Measurements from ENCODE around the gene PLCXD3.

Gene PLCXD3

DNA sequence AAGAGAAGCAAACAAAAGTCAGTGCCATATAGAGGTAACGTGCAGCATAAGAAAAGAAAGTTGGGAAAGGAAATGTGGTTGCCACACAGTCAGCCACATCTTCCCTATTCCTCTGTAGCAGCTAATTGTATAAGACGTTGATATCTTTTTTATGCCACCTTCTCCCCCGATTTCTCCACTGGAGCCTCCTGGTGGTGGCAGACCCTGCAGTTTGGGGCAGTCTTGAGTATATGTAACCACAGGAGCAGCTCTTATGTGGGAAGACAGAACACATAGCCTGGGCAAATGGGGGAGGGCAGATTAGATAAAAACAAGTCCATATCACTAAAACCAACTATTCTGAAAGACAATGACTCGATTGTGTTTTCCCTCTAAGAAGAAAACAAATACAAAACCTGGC, 99.7 kb downstream of the PLCXD3 start:
- no peak for TF ChIP-seq TAF1 (IDR thresholded peaks at IDR 0.05; ENCODE audit: low read depth)

DNA sequence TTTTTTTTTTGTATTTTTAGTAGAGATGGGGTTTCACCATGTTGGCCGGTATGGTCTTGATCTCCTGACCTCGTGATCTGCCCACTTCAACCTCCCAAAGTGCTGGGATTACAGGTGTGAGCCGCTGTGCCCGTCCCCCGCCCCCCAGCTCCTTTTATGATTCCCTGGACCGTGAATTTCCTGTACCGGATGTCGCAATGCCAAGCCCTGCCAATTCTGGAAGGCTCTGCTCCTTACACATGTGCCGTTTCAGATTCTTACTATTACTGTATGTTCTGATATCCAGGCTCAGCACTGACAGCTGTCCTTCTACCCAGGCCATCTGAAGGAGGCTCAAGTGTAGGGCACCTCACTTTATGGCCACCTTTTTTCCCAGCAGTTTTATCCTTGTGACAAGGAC, 100.1 kb downstream of the PLCXD3 start:
- TF ChIP-seq TCF12 (IDR thresholded peaks at IDR 0.05; ENCODE audit: low read depth) (no peak), FOXM1 (IDR thresholded peaks at IDR 0.05; ENCODE audit: borderline replicate concordance, low read depth) (no peak), NFIC (IDR thresholded peaks at IDR 0.05) (no peak), CEBPB (IDR thresholded peaks at IDR 0.05) (no peak), YY1 (IDR thresholded peaks at IDR 0.05; ENCODE audit: low read depth) (no peak), EGR1 (IDR thresholded peaks at IDR 0.05) (no peak), RAD21 (IDR thresholded peaks at IDR 0.05; ENCODE audit: low read depth) (no peak), CREB1 (IDR thresholded peaks at IDR 0.05; ENCODE audit: low read depth) (no peak), TEAD4 (IDR thresholded peaks at IDR 0.05) (no peak), TAF1 (IDR thresholded peaks at IDR 0.05; ENCODE audit: low read depth) (no peak), ZBTB7A (IDR thresholded peaks at IDR 0.05; ENCODE audit: low read depth) (no peak), EP300 (IDR thresholded peaks at IDR 0.05; ENCODE audit: borderline replicate concordance) (no peak)
- TF ChIP-seq, protein P1, sequence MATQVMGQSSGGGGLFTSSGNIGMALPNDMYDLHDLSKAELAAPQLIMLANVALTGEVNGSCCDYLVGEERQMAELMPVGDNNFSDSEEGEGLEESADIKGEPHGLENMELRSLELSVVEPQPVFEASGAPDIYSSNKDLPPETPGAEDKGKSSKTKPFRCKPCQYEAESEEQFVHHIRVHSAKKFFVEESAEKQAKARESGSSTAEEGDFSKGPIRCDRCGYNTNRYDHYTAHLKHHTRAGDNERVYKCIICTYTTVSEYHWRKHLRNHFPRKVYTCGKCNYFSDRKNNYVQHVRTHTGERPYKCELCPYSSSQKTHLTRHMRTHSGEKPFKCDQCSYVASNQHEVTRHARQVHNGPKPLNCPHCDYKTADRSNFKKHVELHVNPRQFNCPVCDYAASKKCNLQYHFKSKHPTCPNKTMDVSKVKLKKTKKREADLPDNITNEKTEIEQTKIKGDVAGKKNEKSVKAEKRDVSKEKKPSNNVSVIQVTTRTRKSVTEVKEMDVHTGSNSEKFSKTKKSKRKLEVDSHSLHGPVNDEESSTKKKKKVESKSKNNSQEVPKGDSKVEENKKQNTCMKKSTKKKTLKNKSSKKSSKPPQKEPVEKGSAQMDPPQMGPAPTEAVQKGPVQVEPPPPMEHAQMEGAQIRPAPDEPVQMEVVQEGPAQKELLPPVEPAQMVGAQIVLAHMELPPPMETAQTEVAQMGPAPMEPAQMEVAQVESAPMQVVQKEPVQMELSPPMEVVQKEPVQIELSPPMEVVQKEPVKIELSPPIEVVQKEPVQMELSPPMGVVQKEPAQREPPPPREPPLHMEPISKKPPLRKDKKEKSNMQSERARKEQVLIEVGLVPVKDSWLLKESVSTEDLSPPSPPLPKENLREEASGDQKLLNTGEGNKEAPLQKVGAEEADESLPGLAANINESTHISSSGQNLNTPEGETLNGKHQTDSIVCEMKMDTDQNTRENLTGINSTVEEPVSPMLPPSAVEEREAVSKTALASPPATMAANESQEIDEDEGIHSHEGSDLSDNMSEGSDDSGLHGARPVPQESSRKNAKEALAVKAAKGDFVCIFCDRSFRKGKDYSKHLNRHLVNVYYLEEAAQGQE (IDR thresholded peaks at IDR 0.05; ENCODE audit: low read depth), result no peak
- TF ChIP-seq, protein P2, sequence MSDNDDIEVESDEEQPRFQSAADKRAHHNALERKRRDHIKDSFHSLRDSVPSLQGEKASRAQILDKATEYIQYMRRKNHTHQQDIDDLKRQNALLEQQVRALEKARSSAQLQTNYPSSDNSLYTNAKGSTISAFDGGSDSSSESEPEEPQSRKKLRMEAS (IDR thresholded peaks at IDR 0.05), result no peak
- TF ChIP-seq, protein P3, sequence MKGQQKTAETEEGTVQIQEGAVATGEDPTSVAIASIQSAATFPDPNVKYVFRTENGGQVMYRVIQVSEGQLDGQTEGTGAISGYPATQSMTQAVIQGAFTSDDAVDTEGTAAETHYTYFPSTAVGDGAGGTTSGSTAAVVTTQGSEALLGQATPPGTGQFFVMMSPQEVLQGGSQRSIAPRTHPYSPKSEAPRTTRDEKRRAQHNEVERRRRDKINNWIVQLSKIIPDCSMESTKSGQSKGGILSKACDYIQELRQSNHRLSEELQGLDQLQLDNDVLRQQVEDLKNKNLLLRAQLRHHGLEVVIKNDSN (IDR thresholded peaks at IDR 0.05), result no peak

DNA sequence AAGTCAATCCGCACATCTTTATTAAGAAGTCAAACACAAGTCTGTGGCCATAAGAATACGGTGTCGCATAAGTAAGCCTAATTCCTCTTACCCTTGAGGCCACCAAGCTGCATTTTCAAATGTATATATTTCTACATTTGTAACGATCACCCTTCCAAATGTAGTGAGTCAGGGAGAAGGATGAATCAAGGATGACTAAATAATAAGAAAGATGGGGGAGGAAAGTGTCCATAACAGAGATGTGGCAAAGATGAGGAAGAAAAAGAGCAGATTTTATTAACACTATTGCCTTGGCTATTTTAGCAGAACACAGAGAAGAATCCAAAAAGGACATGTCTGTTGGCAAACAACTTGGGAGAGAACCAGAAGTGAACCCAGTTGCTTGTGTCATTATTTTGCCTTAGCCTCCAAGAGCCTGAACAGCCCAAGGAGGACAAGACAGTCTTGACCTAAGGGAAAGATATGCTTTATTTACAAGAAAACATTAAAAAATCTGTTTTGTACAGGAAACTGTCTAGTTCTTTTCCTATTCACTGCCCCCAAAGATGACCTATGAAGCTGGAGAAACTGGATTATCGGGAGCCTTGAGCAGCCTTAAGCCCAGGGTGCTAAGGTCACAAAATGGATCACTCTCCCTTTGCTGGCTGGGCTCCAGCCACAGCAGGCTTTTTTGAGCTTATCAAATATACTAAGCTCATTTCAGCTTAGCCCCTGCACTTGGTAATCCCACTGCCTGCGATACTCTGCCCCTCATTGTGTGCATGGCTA, 101.5 kb downstream of the PLCXD3 start:
- TF ChIP-seq RAD21 (IDR thresholded peaks at IDR 0.05; ENCODE audit: low read depth) (no peak), FOXM1 (IDR thresholded peaks at IDR 0.05; ENCODE audit: borderline replicate concordance, low read depth) (no peak), ZBTB7A (IDR thresholded peaks at IDR 0.05; ENCODE audit: low read depth) (no peak), TEAD4 (IDR thresholded peaks at IDR 0.05) (no peak), EP300 (IDR thresholded peaks at IDR 0.05; ENCODE audit: borderline replicate concordance) (no peak), TAF1 (IDR thresholded peaks at IDR 0.05; ENCODE audit: low read depth) (no peak)
- TF ChIP-seq, protein P2 (IDR thresholded peaks at IDR 0.05), result no peak
- TF ChIP-seq, protein P1 (IDR thresholded peaks at IDR 0.05; ENCODE audit: low read depth), result no peak

DNA sequence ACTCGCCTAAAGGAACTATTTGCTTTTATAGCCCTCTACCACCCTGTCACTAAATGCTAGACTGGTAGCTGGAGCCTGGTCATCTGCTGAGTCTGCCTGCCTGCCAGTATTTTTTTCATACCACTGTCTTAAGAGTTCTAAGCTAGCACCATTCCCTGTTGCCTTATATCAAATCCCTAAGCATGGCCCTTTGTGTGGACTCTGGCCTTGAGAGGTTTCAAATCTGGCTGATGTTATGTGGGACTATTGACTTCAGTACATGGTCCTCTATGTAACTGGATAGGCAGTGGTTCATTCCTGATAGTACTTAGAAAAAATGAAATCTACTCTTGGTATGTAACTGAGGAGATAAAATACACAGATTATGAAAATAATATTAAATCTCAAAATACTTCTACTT, 103.5 kb downstream of the PLCXD3 start:
- no peak for TF ChIP-seq ZBTB7A (IDR thresholded peaks at IDR 0.05; ENCODE audit: low read depth)
- no peak for TF ChIP-seq CREB1 (IDR thresholded peaks at IDR 0.05; ENCODE audit: low read depth)
- no peak for TF ChIP-seq YY1 (IDR thresholded peaks at IDR 0.05; ENCODE audit: low read depth)
- TF ChIP-seq, protein P2 (IDR thresholded peaks at IDR 0.05), result no peak
- TF ChIP-seq RAD21 (IDR thresholded peaks at IDR 0.05; ENCODE audit: low read depth), result no peak
- TF ChIP-seq TEAD4 (IDR thresholded peaks at IDR 0.05), result no peak
- TF ChIP-seq, protein P3 (IDR thresholded peaks at IDR 0.05), result no peak
- TF ChIP-seq CEBPB (IDR thresholded peaks at IDR 0.05), result no peak
- TF ChIP-seq NFIC (IDR thresholded peaks at IDR 0.05), result no peak
- TF ChIP-seq, protein P1 (IDR thresholded peaks at IDR 0.05; ENCODE audit: low read depth), result no peak
- no peak for TF ChIP-seq EGR1 (IDR thresholded peaks at IDR 0.05)
